SK-N-SH (cell line): ENCODE data around the gene AUTS2. TPM values are rescaled to one million over a fixed set of nuclear protein-coding genes. Genes with fewer than 3 reads are reported as not detected.

ENCODE experiments used
- CTCF ChIA-PET: fragments of 300-600, 350-600 bp; formaldehyde crosslinking; extraction: SDS; loops from one replicate; lab custom pipeline; 2021; lab: Yijun Ruan, JAX
- POLR2A ChIA-PET: fragments of 350-600 bp; sonication (Branson Sonifier 250); formaldehyde crosslinking; extraction: SDS; loops from one replicate; lab custom pipeline; 2020; ENCODE audit warnings: antibody characterized with exemption, inconsistent platforms; lab: Yijun Ruan, JAX
- DNase-seq: peaks from one replicate; pipeline ENCODE4 v3.0.0; 2012
- H2AFZ ChIP-seq: fragments of 200-600 bp; sonication (generic); 2 replicates; pipeline ENCODE4 v1.8.1; 2016; ENCODE audit warnings: antibody characterized with exemption, mild to moderate bottlenecking, low read depth
- H3F3A ChIP-seq: fragments of 200-600 bp; sonication (generic); replicated peaks from 2 replicates; pipeline ENCODE3; 2016; ENCODE audit warnings: antibody characterized with exemption, mild to moderate bottlenecking; ENCODE audit not compliant: insufficient read depth
- H3K27ac ChIP-seq, 2 experiments: fragments of 200-500 bp in 1 of 2; fragments of 200-600 bp in 1 of 2; sonication (Bioruptor generic) in 1 of 2; sonication (generic), shearing (Covaris generic) in 1 of 2; 2 replicates each; pipeline versions ENCODE4 v1.5.1 to v1.6.1; 2014 to 2016; ENCODE audit warnings: low read depth in 2 of 2, inconsistent platforms in 1 of 2, low read length in 1 of 2, mild to moderate bottlenecking in 1 of 2, mixed read lengths in 1 of 2
- H3K27me3 ChIP-seq: fragments of 200-600 bp; sonication (generic), shearing (Covaris generic); 2 replicates; pipeline ENCODE4 v1.6.1; 2016; ENCODE audit warnings: mixed run types; ENCODE audit not compliant: insufficient read depth
- H3K36me3 ChIP-seq, 2 experiments: fragments of 200-500 bp in 1 of 2; fragments of 200-600 bp in 1 of 2; sonication (Bioruptor generic) in 1 of 2; sonication (generic) in 1 of 2; replicated peaks in 1 of 2; 2 replicates each; pipeline versions ENCODE3 to v1.5.1; 2014 to 2016; ENCODE audit warnings: low read length in 1 of 2, mild to moderate bottlenecking in 1 of 2; ENCODE audit not compliant: insufficient read depth in 2 of 2, control insufficient read depth in 1 of 2
- H3K4me1 ChIP-seq, 2 experiments: fragments of 200-500 bp in 1 of 2; fragments of 200-600 bp in 1 of 2; sonication (Bioruptor generic) in 1 of 2; sonication (generic), shearing (Covaris generic) in 1 of 2; 2 replicates each; pipeline versions ENCODE4 v1.5.1 to v1.6.1; 2014 to 2016; ENCODE audit warnings: low read depth in 1 of 2, low read length in 1 of 2, mixed run types in 1 of 2; ENCODE audit not compliant: insufficient read depth in 2 of 2, control insufficient read depth in 1 of 2
- H3K4me2 ChIP-seq: fragments of 200-600 bp; sonication (generic), shearing (Covaris generic); 2 replicates; pipeline ENCODE4 v1.6.1; 2017; ENCODE audit warnings: mixed run types
- H3K4me3 ChIP-seq, 2 experiments: fragments of 200-500 bp in 1 of 2; fragments of 200-600 bp in 1 of 2; sonication (Bioruptor generic) in 1 of 2; sonication (generic), shearing (Covaris generic) in 1 of 2; 2 replicates each; pipeline versions ENCODE4 v1.5.1 to v1.8.1; 2014 to 2016; ENCODE audit warnings: low read depth in 2 of 2, inconsistent platforms in 1 of 2, low read length in 1 of 2, mild to moderate bottlenecking in 1 of 2, mixed read lengths in 1 of 2, moderate library complexity in 1 of 2
- H3K79me2 ChIP-seq: fragments of 200-600 bp; sonication (generic); 2 replicates; pipeline ENCODE4 v1.8.1; 2017; ENCODE audit warnings: mild to moderate bottlenecking; ENCODE audit not compliant: insufficient read depth
- H3K9ac ChIP-seq: fragments of 200-600 bp; sonication (generic); 2 replicates; pipeline ENCODE4 v1.6.1; 2017; ENCODE audit warnings: mixed run types
- H3K9me2 ChIP-seq: fragments of 200-600 bp; sonication (generic); 2 replicates; pipeline ENCODE4 v1.6.1; 2017; ENCODE audit warnings: mixed run types
- H3K9me3 ChIP-seq: fragments of 200-600 bp; sonication (generic); 2 replicates; pipeline ENCODE4 v1.6.1; 2017; ENCODE audit warnings: mixed run types, mild to moderate bottlenecking, moderate library complexity
- H4K20me1 ChIP-seq: fragments of 200-600 bp; sonication (generic); 2 replicates; pipeline ENCODE4 v1.6.1; 2017; ENCODE audit warnings: mild to moderate bottlenecking, mixed run types; ENCODE audit not compliant: insufficient read depth
- CHD2 ChIP-seq: fragments of 150-350 bp; IDR thresholded peaks from 2 replicates; pipeline ENCODE4 v1.6.1; 2018; ENCODE audit warnings: low read length; ENCODE audit not compliant: partially characterized antibody
- EP300 ChIP-seq, 2 experiments: IDR thresholded peaks; 2 replicates each; pipeline versions ENCODE4 v1.4.0 to v1.6.1; 2012; ENCODE audit warnings: borderline replicate concordance in 1 of 2, low read depth in 1 of 2, low read length in 1 of 2
- EZH2phosphoT487 ChIP-seq: fragments of 200-600 bp; sonication (generic); IDR thresholded peaks from 2 replicates; pipeline ENCODE4 v1.6.1; 2017; ENCODE audit warnings: low read depth, mixed run types, mild to moderate bottlenecking, antibody characterized with exemption, moderate library complexity, borderline replicate concordance
- FOSL2 ChIP-seq: IDR thresholded peaks from 2 replicates; pipeline ENCODE4 v1.4.0; 2012; ENCODE audit warnings: low read depth, mild to moderate bottlenecking, moderate library complexity, borderline replicate concordance
- FOXJ3 ChIP-seq: sonication (generic); formaldehyde crosslinking; IDR thresholded peaks from 2 replicates; pipeline ENCODE4 v1.5.1; 2020; ENCODE audit warnings: mild to moderate bottlenecking, missing genetic modification reagents
- GABPA ChIP-seq: IDR thresholded peaks from 2 replicates; pipeline ENCODE4 v1.4.0; 2012; ENCODE audit warnings: low read depth, mild to moderate bottlenecking
- GATA2 ChIP-seq: sonication (generic); formaldehyde crosslinking; IDR thresholded peaks from 2 replicates; pipeline ENCODE4 v1.5.0; 2020; ENCODE audit warnings: mild to moderate bottlenecking, missing genetic modification reagents
- MEF2A ChIP-seq: IDR thresholded peaks from 2 replicates; pipeline ENCODE4 v1.4.0; 2012; ENCODE audit warnings: low read depth, borderline replicate concordance
- MXI1 ChIP-seq: IDR thresholded peaks from 2 replicates; pipeline ENCODE4 v1.6.1; 2012; ENCODE audit warnings: mild to moderate bottlenecking, low read depth, low read length, improper control_type of control experiment
- NRF1 ChIP-seq: IDR thresholded peaks from 2 replicates; pipeline ENCODE4 v1.6.1; 2012; ENCODE audit warnings: low read depth, mild to moderate bottlenecking, low read length
- PBX3 ChIP-seq: IDR thresholded peaks from 2 replicates; pipeline ENCODE4; 2012
- POLR2AphosphoS5 ChIP-seq: IDR thresholded peaks from 2 replicates; pipeline ENCODE4 v1.6.1; 2012; ENCODE audit warnings: low read depth, low read length
- RAD21 ChIP-seq: IDR thresholded peaks from 2 replicates; pipeline ENCODE4 v1.6.1; 2012; ENCODE audit warnings: mild to moderate bottlenecking, low read length
- RCOR1 ChIP-seq: fragments of 150-350 bp; IDR thresholded peaks from 2 replicates; pipeline ENCODE4 v1.6.1; 2017; ENCODE audit warnings: antibody characterized with exemption, low read length
- REST ChIP-seq: IDR thresholded peaks from 2 replicates; pipeline ENCODE4 v1.6.1; 2012; ENCODE audit warnings: mild to moderate bottlenecking, low read depth, low read length, moderate library complexity
- RFX5 ChIP-seq: IDR thresholded peaks from 2 replicates; pipeline ENCODE4 v1.6.1; 2012; ENCODE audit warnings: mild to moderate bottlenecking, improper control_type of control experiment, low read length
- RXRA ChIP-seq: IDR thresholded peaks from 2 replicates; pipeline ENCODE4 v1.4.0; 2012; ENCODE audit warnings: low read depth, mild to moderate bottlenecking, borderline replicate concordance
- SIN3A ChIP-seq: IDR thresholded peaks from 2 replicates; pipeline ENCODE4 v1.6.1; 2012; ENCODE audit warnings: low read depth, mild to moderate bottlenecking, low read length, moderate library complexity, borderline replicate concordance
- SMC3 ChIP-seq: IDR thresholded peaks from 2 replicates; pipeline ENCODE4 v1.6.1; 2012; ENCODE audit warnings: low read depth, low read length, improper control_type of control experiment
- TAF1 ChIP-seq: IDR thresholded peaks from 2 replicates; pipeline ENCODE4 v1.6.1; 2012; ENCODE audit warnings: low read depth, mild to moderate bottlenecking, low read length, moderate library complexity, borderline replicate concordance
- TCF12 ChIP-seq: IDR thresholded peaks from 2 replicates; pipeline ENCODE4 v1.4.0; 2012
- YY1 ChIP-seq: IDR thresholded peaks from 2 replicates; pipeline ENCODE4 v1.4.0; 2012; ENCODE audit warnings: low read depth, mild to moderate bottlenecking
- WGBS: methylation state at CpG from one replicate; pipeline ENCODE4 v1.1.6; 2017; ENCODE audit warnings: low lambda C conversion rate; 5-methylcytosine and 5-hydroxymethylcytosine counted together
- polyA plus RNA-seq, 3 experiments: library from polyadenylated mRNA; depleted of rRNA; stranded (reverse); fragments of >200 nt; gene quantifications; 2 replicates each; pipeline ENCODE4 v1.2.3, GENCODE V29; 2012
- TF ChIP-seq, protein P1 (sequence below): IDR thresholded peaks from 2 replicates; pipeline ENCODE4 v1.4.0; 2012; ENCODE audit warnings: low read depth, borderline replicate concordance
- TF ChIP-seq, protein P2 (sequence below): fragments of 150-350 bp; IDR thresholded peaks from 2 replicates; pipeline ENCODE4 v1.6.1; 2017; ENCODE audit warnings: antibody characterized with exemption, low read length, low read depth, borderline replicate concordance
- TF ChIP-seq, protein P3 (sequence below): IDR thresholded peaks from 2 replicates; pipeline ENCODE4 v1.4.0; 2012; ENCODE audit warnings: low read depth

The AUTS2 gene
- polyA plus RNA-seq, 1 of the 3 experiments (the other 2 are of a cell fraction): 15.6 TPM

DNA sequence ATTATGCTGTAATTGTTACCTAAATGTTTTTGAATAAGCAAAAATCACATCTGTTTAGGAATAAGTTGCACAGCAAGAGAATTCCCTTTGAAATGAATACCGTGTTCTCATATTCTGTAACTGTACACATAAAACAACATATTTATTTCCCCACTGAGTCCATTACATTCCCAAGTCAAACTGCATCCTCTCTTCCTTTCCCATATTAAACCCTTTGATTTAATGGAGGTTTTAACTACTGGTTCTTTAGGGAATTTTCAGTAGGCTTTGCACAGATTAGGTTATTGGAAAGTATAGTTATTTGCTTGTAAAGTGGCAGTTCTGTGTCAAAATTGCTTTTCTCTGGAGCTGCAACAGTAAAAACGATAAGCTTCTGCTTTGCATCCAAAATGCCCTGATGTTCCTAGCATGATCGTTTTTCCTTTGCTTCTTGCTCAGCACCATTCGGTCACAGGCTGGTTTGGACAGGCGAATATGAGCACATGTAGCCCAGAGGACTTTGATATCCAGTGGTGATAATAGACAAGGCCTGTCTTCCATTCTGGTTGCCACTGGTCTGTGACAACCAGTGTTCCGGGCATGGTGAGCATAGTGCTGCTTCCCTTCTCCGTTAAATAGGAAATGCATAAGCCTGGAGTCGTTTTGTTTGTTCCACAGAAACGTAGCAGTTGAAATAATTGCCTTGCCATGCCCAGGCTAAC, 696.1 kb downstream of the AUTS2 start:
- no peaks in the 10 kb centered on the region for H4K20me1 ChIP-seq
- no peak overlapping the region for H3K4me3 ChIP-seq
- POLR2A ChIA-PET: no interaction called here
- no peaks in the 10 kb centered on the region for H3K79me2 ChIP-seq
- H2AFZ ChIP-seq: no peak overlapping the region
- H3K36me3 ChIP-seq: no peaks in the 10 kb centered on the region
- WGBS: 50% methylated on average over 9 of the region's 9 CpGs
- peak; percentile 73 for DNase-seq
- peaks cover 0 to 27% of the 10 kb centered on the region in 2 experiments; a peak in 2 of 4 replicates for H3K4me1 ChIP-seq
- H3K9me3 ChIP-seq: no peaks in the 10 kb centered on the region
- no peak overlapping the region for H3K4me2 ChIP-seq
- no peaks in the 10 kb centered on the region for H3K9me2 ChIP-seq
- TF ChIP-seq MEF2A (no peak), FOSL2 (no peak), POLR2AphosphoS5 (no peak), SIN3A (no peak), GATA2 (peak; percentile 96), EP300 (IDR thresholded peaks at IDR 0.05; ENCODE audit: borderline replicate concordance in 1 of 2, low read depth in 1 of 2, low read length in 1 of 2) (peak in 1 of 2 experiments; percentile 91; a peak in 2 of 4 replicates), SMC3 (no peak), TCF12 (no peak), REST (no peak), TAF1 (no peak), GABPA (no peak), NRF1 (no peak), MXI1 (peak; percentile 95), YY1 (no peak), RAD21 (peak; percentile 34; the same call in 1 of the 2 replicates), CHD2 (peak; percentile 87), PBX3 (no peak), EZH2phosphoT487 (no peak), RFX5 (no peak), RXRA (no peak), RCOR1 (peak; percentile 79), FOXJ3 (CRISPR knock-in tag) (no peak)
- TF ChIP-seq, protein P1, sequence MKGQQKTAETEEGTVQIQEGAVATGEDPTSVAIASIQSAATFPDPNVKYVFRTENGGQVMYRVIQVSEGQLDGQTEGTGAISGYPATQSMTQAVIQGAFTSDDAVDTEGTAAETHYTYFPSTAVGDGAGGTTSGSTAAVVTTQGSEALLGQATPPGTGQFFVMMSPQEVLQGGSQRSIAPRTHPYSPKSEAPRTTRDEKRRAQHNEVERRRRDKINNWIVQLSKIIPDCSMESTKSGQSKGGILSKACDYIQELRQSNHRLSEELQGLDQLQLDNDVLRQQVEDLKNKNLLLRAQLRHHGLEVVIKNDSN: no peak
- TF ChIP-seq, protein P2, sequence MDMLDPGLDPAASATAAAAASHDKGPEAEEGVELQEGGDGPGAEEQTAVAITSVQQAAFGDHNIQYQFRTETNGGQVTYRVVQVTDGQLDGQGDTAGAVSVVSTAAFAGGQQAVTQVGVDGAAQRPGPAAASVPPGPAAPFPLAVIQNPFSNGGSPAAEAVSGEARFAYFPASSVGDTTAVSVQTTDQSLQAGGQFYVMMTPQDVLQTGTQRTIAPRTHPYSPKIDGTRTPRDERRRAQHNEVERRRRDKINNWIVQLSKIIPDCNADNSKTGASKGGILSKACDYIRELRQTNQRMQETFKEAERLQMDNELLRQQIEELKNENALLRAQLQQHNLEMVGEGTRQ: no peak
- TF ChIP-seq, protein P3, sequence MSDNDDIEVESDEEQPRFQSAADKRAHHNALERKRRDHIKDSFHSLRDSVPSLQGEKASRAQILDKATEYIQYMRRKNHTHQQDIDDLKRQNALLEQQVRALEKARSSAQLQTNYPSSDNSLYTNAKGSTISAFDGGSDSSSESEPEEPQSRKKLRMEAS: no peak
- TF ChIP-seq, all 33 proteins: peak for 6
- no peak overlapping the region for H3K9ac ChIP-seq
- H3K27ac ChIP-seq: peak overlapping the region in 1 of 2 experiments; percentile 99; a peak in 2 of 4 replicates
- CTCF ChIA-PET: interaction anchor here (0.6 to 2.2 kb wide), 5 partner anchors 14 to 218 kb away, joined by 3 to 6 read pairs (median 3); no protein-coding TSS in a partner anchor
- no peaks in the 10 kb centered on the region for H3F3A ChIP-seq
- H3K27me3 ChIP-seq: no peaks in the 10 kb centered on the region
